ENCODE results near the gene SBF2. TPM values are rescaled to one million over a fixed set of nuclear protein-coding genes. Genes with fewer than 3 reads are reported as not detected.
"Not testable (repeated sequence)": the region's sequence is repeated elsewhere in the genome, so short reads cannot be mapped to it uniquely, and the experiment has no call there.

Gene SBF2
- polyA plus RNA-seq, 3 donors: 47.2 to 63.1 (median 53.7) TPM

DNA sequence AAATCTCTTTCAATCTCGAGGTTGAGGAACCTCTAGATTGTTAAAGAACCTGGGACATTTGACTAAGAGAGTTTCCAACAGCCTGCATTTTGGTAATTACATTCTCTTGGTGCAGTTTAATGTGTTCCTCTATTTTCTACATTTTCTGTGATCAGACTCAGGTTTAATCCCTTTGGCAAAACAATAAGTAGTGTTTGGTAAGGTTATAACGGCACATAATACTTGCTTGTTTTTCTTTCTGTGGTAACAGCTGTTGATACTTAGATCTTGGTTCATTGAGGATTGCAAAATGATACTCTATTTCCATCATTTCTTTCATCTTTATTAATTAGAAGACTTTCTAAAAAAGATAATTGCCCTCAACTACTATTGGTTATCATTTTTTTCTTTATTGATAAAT, 271.3 kb downstream of the SBF2 start:
- no peak for DNase-seq

DNA sequence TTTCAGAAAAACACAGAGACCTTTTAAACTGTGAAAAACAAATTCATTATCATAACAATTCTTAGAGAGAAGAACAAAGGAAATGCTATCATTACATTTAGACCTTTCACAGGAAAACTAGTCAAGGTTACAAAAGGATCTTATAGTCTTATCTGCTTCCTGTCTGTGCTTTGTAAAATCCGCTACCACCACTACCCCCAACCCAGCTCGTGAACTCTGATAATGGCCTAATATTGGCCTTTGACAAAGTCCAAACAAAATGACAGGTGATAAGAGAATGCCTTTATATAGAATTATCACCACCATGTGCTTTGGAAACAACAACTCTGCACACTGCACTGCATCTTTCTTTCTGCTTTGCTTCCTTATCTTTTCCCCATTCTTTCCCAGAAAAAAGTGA, 272.5 kb downstream of the SBF2 start:
- DNase-seq: no peak

DNA sequence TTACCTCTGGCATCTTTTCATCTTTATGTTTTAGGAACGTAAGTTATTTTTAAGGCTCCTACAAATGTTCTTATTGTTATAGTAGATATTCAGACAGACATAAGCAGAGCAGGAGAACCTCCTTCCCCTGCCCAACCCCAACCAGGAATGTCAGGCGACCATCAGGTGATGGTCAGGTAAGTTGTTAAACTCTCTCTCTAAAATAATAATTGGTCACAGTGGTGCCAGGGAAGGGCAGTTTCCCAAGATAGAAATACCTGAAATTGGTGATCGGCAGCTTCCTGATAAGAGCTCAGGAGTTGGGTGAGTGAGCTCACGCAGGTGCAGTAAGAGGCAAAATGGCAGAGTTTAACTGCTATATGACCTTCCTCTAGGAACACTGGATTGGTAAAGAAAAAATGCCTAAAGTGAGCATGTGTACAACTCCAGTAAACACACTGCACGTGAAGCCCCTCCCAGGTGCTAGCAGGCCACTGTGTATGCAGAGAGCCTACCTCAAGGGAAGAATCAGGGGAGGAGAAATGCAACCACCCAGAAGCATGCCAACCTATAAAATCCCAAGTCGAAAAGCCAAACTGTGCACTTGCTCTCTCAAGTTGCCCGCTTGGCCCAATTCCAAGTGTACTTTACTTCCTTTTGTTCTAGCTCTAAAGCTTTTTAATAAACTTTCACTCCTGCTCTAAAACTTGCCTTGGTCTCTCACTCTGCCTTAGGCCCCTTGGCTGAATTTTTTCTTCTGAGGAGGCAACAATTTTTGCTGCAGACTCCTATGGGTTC, 273.9 kb downstream of the SBF2 start:
- DNase-seq: peak; percentile 9

- no peak for DNase-seq
Measured at GRCh38 chr11:10017911-10018310, 276.1 kb downstream of the SBF2 start.

- no peak for DNase-seq
Measured at GRCh38 chr11:10017050-10017449, 277.0 kb downstream of the SBF2 start.

- no peak for DNase-seq
Measured at GRCh38 chr11:10012068-10012467, 282.0 kb downstream of the SBF2 start.

GRCh38 chr11:10005955-10006525, 288.0 kb downstream of the SBF2 start:
- DNase-seq: no peak

GRCh38 chr11:10004526-10005113, 289.4 kb downstream of the SBF2 start:
- no peak for DNase-seq

DNA sequence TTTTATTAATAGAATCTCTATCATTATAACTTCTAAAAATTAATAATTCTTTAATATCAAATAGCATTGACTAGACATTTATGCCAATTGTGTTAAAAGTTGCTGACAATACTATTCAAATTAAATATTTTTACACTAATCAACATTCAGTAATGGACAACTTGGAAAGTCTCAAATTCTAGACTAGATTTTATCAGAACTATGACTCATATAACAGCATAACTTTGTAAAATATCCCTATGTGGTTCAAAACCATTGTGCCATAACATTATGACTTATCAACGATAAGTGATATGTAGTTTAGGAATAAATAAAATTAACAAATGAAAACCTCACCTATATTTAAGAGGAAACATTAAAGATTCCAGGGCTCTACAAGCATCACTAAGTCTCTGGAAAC, 291.8 kb downstream of the SBF2 start:
- no peak for DNase-seq

- DNase-seq: no peak
Measured at GRCh38 chr11:9992306-9992705, 301.7 kb downstream of the SBF2 start.

- DNase-seq: no peak
Measured at GRCh38 chr11:9990221-9990973, 303.6 kb downstream of the SBF2 start.

DNA sequence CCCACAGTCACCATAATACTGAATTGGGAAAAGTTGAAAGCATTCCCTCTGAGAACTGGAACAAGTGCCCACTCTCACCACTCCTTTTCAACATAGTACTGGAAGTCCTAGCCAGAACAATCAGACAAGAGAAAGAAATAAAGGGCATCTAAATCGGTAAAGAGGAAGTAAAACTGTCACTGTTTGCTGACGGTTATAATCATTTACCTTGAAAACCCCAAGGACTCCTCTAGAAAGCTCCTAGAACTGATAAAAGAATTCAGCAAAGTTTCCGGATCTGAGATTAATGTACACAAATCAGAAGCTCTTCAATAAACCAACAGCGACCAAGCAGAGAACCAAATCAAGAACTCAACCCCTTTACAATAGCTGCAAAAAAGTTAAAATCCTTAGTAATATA, 306.7 kb downstream of the SBF2 start:
- not testable (repeated sequence) for DNase-seq

GRCh38 chr11:9982796-9983579, 311.0 kb downstream of the SBF2 start:
- no peak for DNase-seq

- no peak for DNase-seq
Measured at GRCh38 chr11:9982127-9982795, 311.8 kb downstream of the SBF2 start.

GRCh38 chr11:9980931-9981330, 313.1 kb downstream of the SBF2 start:
- no peak for DNase-seq

DNA sequence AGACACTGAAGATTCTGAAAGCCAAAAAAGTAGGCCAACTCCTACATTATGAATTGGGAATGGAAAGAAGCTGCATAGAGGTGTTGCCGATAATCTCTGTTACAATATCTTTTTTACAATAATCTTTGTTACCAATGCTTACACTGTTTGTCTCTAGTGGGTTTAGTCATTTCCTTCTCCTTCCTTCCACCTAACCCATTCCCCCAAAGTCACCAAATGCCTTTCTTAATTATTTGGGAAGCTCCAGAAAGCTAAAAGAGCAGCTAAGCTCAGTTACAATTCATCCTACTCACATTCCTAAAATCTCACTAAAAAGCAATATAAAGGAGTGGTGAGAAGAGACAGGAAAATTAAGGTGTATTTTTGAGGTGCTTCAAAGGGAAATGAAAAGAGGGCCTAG, 316.5 kb downstream of the SBF2 start:
- no peak for DNase-seq

DNA sequence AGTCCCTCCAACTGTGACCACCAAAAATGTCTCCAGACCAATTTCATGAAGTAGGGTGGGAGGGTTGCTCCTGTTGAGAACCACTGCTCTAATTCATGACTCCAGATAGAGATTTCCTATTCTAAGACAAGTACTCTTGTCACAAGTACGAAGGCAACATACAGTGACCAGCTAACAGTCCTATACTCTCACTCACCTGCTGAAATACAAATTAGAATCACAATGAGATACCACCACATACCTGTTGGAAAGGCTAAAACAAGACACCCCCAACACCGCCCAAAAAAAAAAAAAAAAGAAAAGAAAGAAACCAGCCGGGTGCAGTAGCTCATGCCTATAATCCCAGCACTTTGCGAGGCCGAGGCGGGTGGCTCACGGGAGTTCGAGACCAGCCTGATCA, 319.6 kb downstream of the SBF2 start:
- DNase-seq: no peak

- DNase-seq: no peak
Measured at GRCh38 chr11:9973921-9974320, 320.1 kb downstream of the SBF2 start.

DNA sequence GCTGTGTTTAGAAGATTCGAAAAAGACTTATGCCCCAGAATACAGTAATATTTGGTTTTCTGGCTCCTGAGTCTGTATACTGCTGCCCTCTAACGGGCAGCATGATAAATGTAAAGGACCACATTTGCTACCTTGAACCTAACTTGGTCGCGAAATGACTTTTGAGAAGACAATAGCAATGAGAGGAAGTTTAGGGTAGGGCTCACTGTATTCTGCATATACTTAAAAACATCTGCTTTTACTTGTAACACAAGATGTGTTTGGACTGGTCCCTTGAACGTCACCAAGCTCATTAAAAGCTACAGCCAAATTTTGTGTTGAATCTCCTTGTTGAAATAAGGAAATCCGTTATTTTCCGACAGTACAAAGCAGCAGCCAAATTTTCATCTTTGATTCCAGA, 321.0 kb downstream of the SBF2 start:
- DNase-seq: peak; percentile 39

GRCh38 chr11:9971894-9972293, 322.1 kb downstream of the SBF2 start:
- DNase-seq: no peak

DNA sequence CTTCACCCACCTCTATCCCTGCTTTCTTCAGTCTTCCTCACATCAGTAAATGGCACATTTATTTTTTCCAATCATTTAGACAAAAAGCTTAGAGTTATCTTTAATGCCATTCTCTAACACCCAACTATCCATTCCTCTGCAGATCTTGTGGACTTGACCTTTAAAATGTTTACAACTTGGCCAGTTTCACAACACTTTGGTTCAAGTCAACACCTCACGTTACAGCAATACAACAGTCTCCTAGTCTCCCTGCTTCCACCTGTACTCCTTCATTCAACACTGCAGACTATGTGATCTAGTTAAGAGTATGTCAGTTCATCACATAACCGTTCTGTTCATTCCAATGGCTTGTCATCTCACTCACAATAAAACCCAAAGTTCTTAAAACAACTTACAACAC, 325.0 kb downstream of the SBF2 start:
- DNase-seq: no peak
